Aorta (tissue), 5 donors: ENCODE measurements around the gene MPND. TPM values are rescaled to one million over a fixed set of nuclear protein-coding genes. Genes with fewer than 3 reads are reported as not detected.

ENCODE experiments used
- ATAC-seq: fragments of 200-7000 bp; cut with Tn5 transposase; one replicate; pipeline ENCODE4 v1.9.1; 2022; ENCODE audit warnings: moderate library complexity; ENCODE audit not compliant: low FRiP score
- DNase-seq, 2 donors: peaks; one replicate each; pipeline ENCODE4 v3.0.0-alpha.2; 2020
- H3K27ac ChIP-seq, 2 donors: one replicate each; pipeline ENCODE4 v1.5.1; 2013; ENCODE audit warnings: low read length in 2 of 2, mild to moderate bottlenecking in 2 of 2, moderate library complexity in 2 of 2, control low read depth in 1 of 2, inconsistent platforms in 1 of 2, low read depth in 1 of 2
- H3K27me3 ChIP-seq, 2 donors: one replicate each; pipeline ENCODE4 v1.6.1; 2013; ENCODE audit warnings: control low read depth in 1 of 2, low read length in 1 of 2, mild to moderate bottlenecking in 1 of 2, moderate library complexity in 1 of 2; ENCODE audit not compliant: insufficient read depth in 2 of 2, control insufficient read depth in 1 of 2
- H3K36me3 ChIP-seq, 2 donors: one replicate each; pipeline ENCODE4 v1.6.1; 2013; ENCODE audit warnings: control low read depth in 1 of 2, low read length in 1 of 2, mild to moderate bottlenecking in 1 of 2; ENCODE audit not compliant: insufficient read depth in 2 of 2, control insufficient read depth in 1 of 2
- H3K4me1 ChIP-seq, 2 donors: one replicate each; pipeline ENCODE4 v1.6.1; 2013; ENCODE audit warnings: low read length in 2 of 2, control low read depth in 1 of 2, mild to moderate bottlenecking in 1 of 2, moderate library complexity in 1 of 2; ENCODE audit not compliant: insufficient read depth in 2 of 2, control insufficient read depth in 1 of 2
- H3K4me3 ChIP-seq, 2 donors: one replicate each; pipeline ENCODE4 v1.5.1; 2013; ENCODE audit warnings: low read length in 2 of 2, control low read depth in 1 of 2, mild to moderate bottlenecking in 1 of 2
- H3K9me3 ChIP-seq: one replicate; pipeline ENCODE4 v1.6.1; 2013; ENCODE audit warnings: mild to moderate bottlenecking, low read length; ENCODE audit not compliant: control insufficient read depth
- WGBS, 2 donors: extraction: QIAGEN DNeasy Blood & Tissue Kit; methylation state at CpG; one replicate each; pipeline ENCODE4 v1.1.7; 2013; 5-methylcytosine and 5-hydroxymethylcytosine counted together
- intact Hi-C, 2 donors: fragments of 100-400 bp; cut with DNase I; formaldehyde crosslinking; loops; one replicate each; pipeline versions ENCODE4 v1.14.2 to v1.15.0; 2022
- long read RNA-seq, 2 donors: library from polyadenylated mRNA; unstranded; transcript quantifications; one replicate each; pipeline ENCODE4 v2.0.0, GENCODE V29; 2020 to 2021
- polyA plus RNA-seq, 2 donors: library from polyadenylated mRNA; stranded (reverse); fragments of 200-250 nt; gene quantifications; one replicate each; pipeline ENCODE4 v1.2.3, GENCODE V29; 2013
- total RNA-seq, 2 donors: library from RNA; stranded (reverse); fragmentation: NEBNext Ultra II Directional; extraction: Animal tissue kit (Norgen Biotek cat#: 25700); gene quantifications; one replicate each; pipeline ENCODE4 v1.2.1, GENCODE V29; 2021
- donor health status: healthy with polysubstance abuse.
- donor health status: Bipolar disorder and iron deficiency.
- donor health status: DM: no; HTN: no; CAD: no.
- donor health status: DM: no; HTN: no; CAD: no.
- donor health status: DM: yes; HTN: yes; CAD: no.

Gene MPND
- total RNA-seq, result 10 to 100 TPM; 13.5 to 14.3 TPM
- polyA plus RNA-seq, result 10 to 100 TPM; 16.0 to 17.9 TPM
- long read RNA-seq, donor 1, partial matches to known transcripts, result 1 of 1 reads
- long read RNA-seq, donor 1, other reads (novel, unspliced or antisense), result 0 of 1 reads
- long read RNA-seq, donor 2, transcript MPND-207 (13 exons, 1,611 nt), result major isoform, 6 of 7 reads
- long read RNA-seq, donor 2, partial matches to known transcripts, result 1 of 7 reads
- long read RNA-seq, donor 2, other reads (novel, unspliced or antisense), result 0 of 7 reads

GRCh38 chr19:4343370-4344307 lies at the start of gene MPND:
MPND (plus strand) TSS chr19:4343562; CDS start chr19:4343594, 32 bp downstream.
- intact Hi-C loops, result loop anchor here (2.0 to 5.0 kb wide), 3 partner anchors 31 to 97 kb away; partner anchors contain the start of genes CHAF1A (in 1 of the 2), SH3GL1 (in 1 of the 2) and YJU2 (in 1 of the 2)
- H3K27ac ChIP-seq, result peak within 1 kb of the TSS; percentile 14 to 54
- no peaks in the 10 kb centered on the region for H3K27me3 ChIP-seq
- no peaks in the 10 kb centered on the region for H3K9me3 ChIP-seq
- H3K4me1 ChIP-seq, result peaks cover 0 to 2% of the 10 kb centered on the region in 2 donors
- ATAC-seq (peak; percentile 94), DNase-seq (peak; percentile 95 to 98)
- 4 to 5% methylated on average over 78 to 101 of the region's 101 CpGs for WGBS, 2 donors
- no peaks in the 10 kb centered on the region for H3K36me3 ChIP-seq
- H3K4me3 ChIP-seq, result peak within 1 kb of the TSS; percentile 57 to 71

- no peaks in the 10 kb centered on the region for H3K9me3 ChIP-seq
- intact Hi-C loops, result no loop called here
- H3K4me3 ChIP-seq, result no peak overlapping the region
- no peaks in the 10 kb centered on the region for H3K36me3 ChIP-seq
- ATAC-seq (no peak), DNase-seq (no peak)
- WGBS, 2 donors, result 30 to 35% methylated on average over 10 of the region's 10 CpGs
- no peaks in the 10 kb centered on the region for H3K27me3 ChIP-seq
- H3K27ac ChIP-seq, result no peak overlapping the region
- no peaks in the 10 kb centered on the region for H3K4me1 ChIP-seq
Observed at GRCh38 chr19:4294389-4294788, 49.0 kb upstream of the MPND start.

- WGBS, 2 donors, result 26 to 32% methylated on average over 14 of the region's 14 CpGs
- H3K4me3 ChIP-seq, result no peak overlapping the region
- H3K27me3 ChIP-seq, result no peaks in the 10 kb centered on the region
Observed at GRCh38 chr19:4295972-4296771, 47.2 kb upstream of the MPND start.

GRCh38 chr19:4297901-4298809 lies 45.2 kb upstream of the MPND start:
- Histone ChIP-seq H3K4me3 (no peak overlapping the region), H3K4me1 (no peaks in the 10 kb centered on the region), H3K36me3 (no peaks in the 10 kb centered on the region), H3K27ac (no peak overlapping the region), H3K27me3 (no peaks in the 10 kb centered on the region), H3K9me3 (no peaks in the 10 kb centered on the region)
- 74 to 76% methylated on average over 27 of the region's 27 CpGs for WGBS, 2 donors
- ATAC-seq (no peak), DNase-seq (no peak)
- intact Hi-C loops, result no loop called here

More at GRCh38 chr19:4295972-4296771, 47.2 kb upstream of the MPND start:
- Histone ChIP-seq H3K27ac (no peak overlapping the region), H3K9me3 (no peaks in the 10 kb centered on the region), H3K36me3 (no peaks in the 10 kb centered on the region), H3K4me1 (no peaks in the 10 kb centered on the region)
- intact Hi-C loops, result no loop called here
- DNase-seq (no peak), ATAC-seq (no peak)

GRCh38 chr19:4298810-4299550 lies 44.4 kb upstream of the MPND start:
- no peak for ATAC-seq

GRCh38 chr19:4300589-4300988 lies 42.8 kb upstream of the MPND start:
- intact Hi-C loops, result no loop called here
- DNase-seq, result no peak
- Histone ChIP-seq H3K27me3 (no peaks in the 10 kb centered on the region), H3K36me3 (no peaks in the 10 kb centered on the region), H3K27ac (no peak overlapping the region), H3K4me1 (no peaks in the 10 kb centered on the region), H3K4me3 (no peak overlapping the region), H3K9me3 (no peaks in the 10 kb centered on the region)
- no peak for ATAC-seq
- 88 to 92% methylated on average over 3 of the region's 3 CpGs for WGBS, 2 donors

More at GRCh38 chr19:4298810-4299550, 44.4 kb upstream of the MPND start:
- Histone ChIP-seq H3K27me3 (no peaks in the 10 kb centered on the region), H3K27ac (no peak overlapping the region), H3K4me1 (no peaks in the 10 kb centered on the region), H3K36me3 (no peaks in the 10 kb centered on the region), H3K4me3 (no peak overlapping the region), H3K9me3 (no peaks in the 10 kb centered on the region)
- WGBS, 2 donors, result 80 to 81% methylated on average over 8 of the region's 8 CpGs
- intact Hi-C loops, result no loop called here
- no peak for DNase-seq

GRCh38 chr19:4301590-4302242 lies 41.6 kb upstream of the MPND start:
- WGBS, 2 donors, result 54 to 55% methylated on average over 13 of the region's 13 CpGs
- H3K36me3 ChIP-seq, result no peaks in the 10 kb centered on the region
- ATAC-seq, result no peak
- H3K9me3 ChIP-seq, result no peaks in the 10 kb centered on the region
- intact Hi-C loops, result no loop called here
- no peaks in the 10 kb centered on the region for H3K4me1 ChIP-seq
- DNase-seq, result no peak
- no peak overlapping the region for H3K4me3 ChIP-seq
- H3K27me3 ChIP-seq, result no peaks in the 10 kb centered on the region
- H3K27ac ChIP-seq, result no peak overlapping the region
